OCI-LY3 (cell line): ENCODE data around the gene RSPH9.

Experiments used
- EZH2phosphoT487 ChIP-seq: fragments of 200-600 bp; shearing (Covaris generic); IDR thresholded peaks from 2 replicates; pipeline ENCODE4 v1.6.1; 2018; ENCODE audit warnings: antibody characterized with exemption, mixed run types, low read depth
- TF ChIP-seq, protein P1 (sequence below): fragments of 200-600, 300-600 bp; sonication (generic); IDR thresholded peaks from 2 replicates; pipeline ENCODE4 v1.5.1; 2014; ENCODE audit warnings: antibody characterized with exemption, low read length, low read depth

DNA sequence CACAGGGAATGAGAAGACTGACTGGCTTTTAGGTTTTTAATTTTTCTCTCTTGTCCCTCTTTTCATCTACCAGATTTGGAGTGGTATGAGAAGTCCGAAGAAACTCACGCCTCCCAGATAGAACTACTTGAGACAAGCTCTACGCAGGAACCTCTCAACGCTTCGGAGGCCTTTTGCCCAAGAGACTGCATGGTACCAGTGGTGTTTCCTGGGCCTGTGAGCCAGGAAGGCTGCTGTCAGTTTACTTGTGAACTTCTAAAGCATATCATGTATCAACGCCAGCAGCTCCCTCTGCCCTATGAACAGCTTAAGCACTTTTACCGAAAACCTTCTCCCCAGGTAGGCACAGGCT, 8.6 kb upstream of the RSPH9 start:
- TF ChIP-seq, protein P1, sequence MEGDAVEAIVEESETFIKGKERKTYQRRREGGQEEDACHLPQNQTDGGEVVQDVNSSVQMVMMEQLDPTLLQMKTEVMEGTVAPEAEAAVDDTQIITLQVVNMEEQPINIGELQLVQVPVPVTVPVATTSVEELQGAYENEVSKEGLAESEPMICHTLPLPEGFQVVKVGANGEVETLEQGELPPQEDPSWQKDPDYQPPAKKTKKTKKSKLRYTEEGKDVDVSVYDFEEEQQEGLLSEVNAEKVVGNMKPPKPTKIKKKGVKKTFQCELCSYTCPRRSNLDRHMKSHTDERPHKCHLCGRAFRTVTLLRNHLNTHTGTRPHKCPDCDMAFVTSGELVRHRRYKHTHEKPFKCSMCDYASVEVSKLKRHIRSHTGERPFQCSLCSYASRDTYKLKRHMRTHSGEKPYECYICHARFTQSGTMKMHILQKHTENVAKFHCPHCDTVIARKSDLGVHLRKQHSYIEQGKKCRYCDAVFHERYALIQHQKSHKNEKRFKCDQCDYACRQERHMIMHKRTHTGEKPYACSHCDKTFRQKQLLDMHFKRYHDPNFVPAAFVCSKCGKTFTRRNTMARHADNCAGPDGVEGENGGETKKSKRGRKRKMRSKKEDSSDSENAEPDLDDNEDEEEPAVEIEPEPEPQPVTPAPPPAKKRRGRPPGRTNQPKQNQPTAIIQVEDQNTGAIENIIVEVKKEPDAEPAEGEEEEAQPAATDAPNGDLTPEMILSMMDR: no peak
- no peak for TF ChIP-seq EZH2phosphoT487
